Epithelial cell of esophagus (primary cell): ENCODE measurements around the gene AGPAT2.

Experiments
- DNase-seq: peaks from one replicate; pipeline ENCODE4 v3.0.0; 2010; ENCODE audit warnings: low read depth
- H3K4me3 ChIP-seq: 2 replicates; pipeline ENCODE4 v1.5.1; 2011; ENCODE audit warnings: mild to moderate bottlenecking, low read length, control low read depth
- CTCF ChIP-seq: IDR thresholded peaks from 2 replicates; pipeline ENCODE4 v1.5.1; 2011; ENCODE audit warnings: low read depth, mild to moderate bottlenecking, low read length, control low read depth, inconsistent platforms; ENCODE audit not compliant: insufficient read depth; ENCODE audit errors: missing control alignments

AGPAT2 gene

GRCh38 chr9:136673088-136673974 lies 13.9 kb downstream of the AGPAT2 start:
- H3K4me3 ChIP-seq, result no peak overlapping the region
- no peak for TF ChIP-seq CTCF
- DNase-seq, result no peak

- DNase-seq, result no peak
- no peak for TF ChIP-seq CTCF
- H3K4me3 ChIP-seq, result no peak overlapping the region
Measured at GRCh38 chr9:136672431-136673087, 14.7 kb downstream of the AGPAT2 start.

- peak; percentile 77 for TF ChIP-seq CTCF
- H3K4me3 ChIP-seq, result no peak overlapping the region
- DNase-seq, result no peak
Measured at GRCh38 chr9:136671646-136672430, 15.4 kb downstream of the AGPAT2 start.

- no peak for DNase-seq
- no peak overlapping the region for H3K4me3 ChIP-seq
- TF ChIP-seq CTCF, result no peak
Measured at GRCh38 chr9:136671254-136671614, 16.0 kb downstream of the AGPAT2 start.

GRCh38 chr9:136670576-136671253 lies 16.5 kb downstream of the AGPAT2 start:
- no peak for DNase-seq
- no peak overlapping the region for H3K4me3 ChIP-seq
- no peak for TF ChIP-seq CTCF

GRCh38 chr9:136669791-136670464 lies 17.3 kb downstream of the AGPAT2 start:
- no peak for TF ChIP-seq CTCF
- no peak overlapping the region for H3K4me3 ChIP-seq
- no peak for DNase-seq
